NCI-H226 (cell line): ENCODE data around the gene PCDH19.

Source experiments
- DNase-seq: peaks from one replicate; pipeline ENCODE4 v3.0.0-alpha.2; 2015

PCDH19 gene

GRCh38 chrX:100289066-100289558, 121.0 kb downstream of the PCDH19 start:
- no peak for DNase-seq

GRCh38 chrX:100277231-100277630, 132.8 kb downstream of the PCDH19 start:
- no peak for DNase-seq

- no peak for DNase-seq
These were observed 135.2 kb downstream of the PCDH19 start for GRCh38 chrX:100274916-100275315.

- no peak for DNase-seq
These were observed 144.9 kb downstream of the PCDH19 start for GRCh38 chrX:100265179-100265578.

- no peak for DNase-seq
These were observed 145.9 kb downstream of the PCDH19 start for GRCh38 chrX:100264200-100264599.

GRCh38 chrX:100263650-100264049, 146.4 kb downstream of the PCDH19 start:
- DNase-seq: no peak

GRCh38 chrX:100248885-100249493, 161.1 kb downstream of the PCDH19 start:
- no peak for DNase-seq

GRCh38 chrX:100247826-100248225, 162.2 kb downstream of the PCDH19 start:
- DNase-seq: no peak

GRCh38 chrX:100244681-100245080, 165.4 kb downstream of the PCDH19 start:
- no peak for DNase-seq
